GM18861 (cell line): Measurements from ENCODE around the gene AARS1.
"Not testable (repeated sequence)": the region's sequence is repeated elsewhere in the genome, so short reads cannot be mapped to it uniquely, and the experiment has no call there.

Source experiments
- ATAC-seq: cut with Tn5 transposase; IDR thresholded peaks from one replicate; pipeline ENCODE4 v1.9.1; 2021; ENCODE audit not compliant: unreplicated experiment

The AARS1 gene

DNA sequence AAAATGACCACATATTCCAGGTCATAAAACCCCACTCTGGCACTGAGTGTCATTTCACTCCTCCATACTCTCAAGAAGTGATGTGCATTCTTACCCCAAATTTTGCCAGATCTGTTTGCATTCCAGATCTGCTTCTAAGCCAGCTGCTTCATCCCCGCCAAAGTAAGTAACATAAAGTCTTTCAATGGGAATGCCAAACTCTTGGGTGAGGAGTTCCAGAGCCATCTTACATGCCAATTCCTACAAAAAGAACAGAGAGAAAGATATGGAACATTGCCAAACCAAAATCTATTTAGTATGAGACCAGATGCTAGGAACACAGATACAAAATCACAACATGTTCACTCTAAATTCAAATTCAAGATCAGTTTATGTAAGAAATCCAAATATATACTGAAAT, 12.9 kb downstream of the AARS1 start:
- no peak for ATAC-seq

DNA sequence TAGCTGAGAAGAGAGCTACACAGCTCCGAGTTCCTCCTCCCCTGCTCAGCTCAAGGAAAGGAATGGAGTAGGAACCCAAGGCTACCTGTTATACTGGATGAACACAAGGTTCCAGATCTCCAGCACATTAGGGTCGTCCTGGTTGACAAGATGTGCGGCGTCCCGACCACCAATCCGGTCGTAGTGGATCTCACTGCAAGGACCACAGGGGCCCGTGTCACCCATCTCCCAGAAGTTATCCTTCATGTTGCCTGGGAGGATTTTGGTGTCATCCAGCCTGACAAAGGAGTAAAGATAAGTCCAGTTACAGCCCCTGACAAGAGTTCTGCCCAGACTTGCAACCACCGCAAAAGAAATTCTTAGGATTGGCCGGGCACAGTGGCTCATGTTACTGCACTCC, 17.6 kb downstream of the AARS1 start:
- no peak for ATAC-seq

DNA sequence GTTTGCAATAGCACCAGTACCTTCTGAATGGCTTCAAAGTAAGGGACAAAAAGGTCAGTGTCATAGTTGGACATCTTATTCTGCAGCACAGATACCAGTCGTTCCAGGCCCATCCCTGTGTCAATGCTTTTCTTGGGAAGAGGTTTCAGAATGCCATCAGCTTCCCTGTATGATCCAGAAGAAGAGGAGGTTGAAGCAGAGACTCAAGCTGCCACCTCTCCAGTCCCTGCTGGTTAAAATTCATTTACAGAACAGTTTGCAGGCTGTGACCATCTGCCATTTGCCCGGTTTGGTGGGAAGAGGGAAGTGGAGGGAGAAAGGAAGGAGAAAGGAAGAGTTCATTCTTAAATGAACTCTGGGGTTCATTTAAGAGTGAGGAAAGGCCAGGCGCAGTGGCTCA, 19.1 kb downstream of the AARS1 start:
- no peak for ATAC-seq

DNA sequence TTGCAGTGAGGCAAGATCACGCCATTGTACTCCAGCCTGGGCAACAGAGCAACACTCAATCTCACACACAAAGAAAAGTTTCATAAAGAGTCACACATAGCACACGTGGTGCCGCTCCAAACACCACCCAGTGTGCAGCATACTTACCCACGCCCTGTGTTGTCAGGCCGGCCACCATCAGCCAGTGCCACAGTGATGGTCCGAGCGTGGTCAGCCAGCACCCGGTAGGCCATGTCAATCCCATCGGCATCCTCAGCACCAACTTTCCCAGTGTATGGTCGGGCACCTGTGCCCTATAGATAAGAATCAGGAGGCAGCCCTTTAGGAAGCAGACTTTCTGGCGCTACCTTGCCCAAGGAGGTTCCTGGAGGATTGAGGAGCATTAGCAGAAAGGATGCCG, 19.8 kb downstream of the AARS1 start:
- no peak for ATAC-seq

DNA sequence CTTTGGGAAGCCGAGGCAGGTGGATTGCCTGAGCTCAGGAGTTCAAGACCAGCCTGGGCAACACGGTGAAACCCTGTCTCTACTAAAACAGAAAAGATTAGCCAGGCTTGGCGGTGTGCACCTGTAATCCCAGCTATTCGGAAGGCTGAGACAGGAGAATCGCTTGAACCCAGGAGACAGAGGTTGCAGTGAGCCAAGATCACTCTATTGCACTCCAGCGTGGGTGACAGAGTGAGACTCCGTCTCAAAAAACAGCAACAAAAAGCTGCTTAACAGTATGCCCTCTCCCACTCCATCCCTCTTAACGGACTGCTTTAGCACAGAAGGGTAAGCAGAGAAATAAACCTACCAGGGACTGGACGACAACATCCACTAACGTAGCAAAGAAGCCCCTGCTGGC, 21.4 kb downstream of the AARS1 start:
- ATAC-seq: not testable (repeated sequence)

DNA sequence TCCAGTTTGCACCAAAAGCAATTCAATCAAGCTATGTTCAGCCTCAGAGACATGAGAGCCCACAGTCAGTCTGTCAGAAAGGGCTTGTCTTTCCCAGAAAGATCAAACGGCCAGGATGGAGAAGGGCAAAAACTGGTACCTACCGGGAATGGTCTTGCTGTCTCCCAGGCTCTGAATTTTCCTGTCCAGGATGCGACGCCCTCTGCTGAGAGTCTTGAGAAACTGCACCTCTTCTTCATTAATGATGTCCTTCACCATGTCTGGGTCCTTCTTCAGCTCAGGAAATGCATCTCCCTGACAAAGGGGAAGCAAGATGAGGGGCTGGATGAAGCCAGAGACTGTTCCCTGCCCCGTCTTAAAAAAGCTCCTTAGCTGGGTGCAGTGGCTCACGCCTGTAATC, 21.8 kb downstream of the AARS1 start:
- no peak for ATAC-seq

DNA sequence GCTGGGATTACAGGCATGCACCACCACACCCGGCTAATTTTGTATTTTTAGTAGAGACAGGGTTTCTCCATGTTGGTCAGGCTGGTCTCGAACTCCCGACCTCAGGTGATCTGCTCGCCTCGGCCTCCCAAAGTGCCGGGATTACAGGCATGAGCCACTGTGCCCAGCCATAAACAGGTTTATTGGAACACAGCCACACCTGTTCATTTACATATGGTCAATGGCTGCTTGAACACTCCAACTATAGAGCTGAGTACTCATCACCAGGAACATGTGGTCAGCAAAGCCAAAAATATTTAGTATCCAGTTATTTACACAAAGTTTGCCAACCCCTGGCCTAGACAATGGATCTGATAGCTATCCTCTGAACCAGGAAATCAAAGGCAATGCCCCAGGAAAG, 29.4 kb downstream of the AARS1 start:
- not testable (repeated sequence) for ATAC-seq

DNA sequence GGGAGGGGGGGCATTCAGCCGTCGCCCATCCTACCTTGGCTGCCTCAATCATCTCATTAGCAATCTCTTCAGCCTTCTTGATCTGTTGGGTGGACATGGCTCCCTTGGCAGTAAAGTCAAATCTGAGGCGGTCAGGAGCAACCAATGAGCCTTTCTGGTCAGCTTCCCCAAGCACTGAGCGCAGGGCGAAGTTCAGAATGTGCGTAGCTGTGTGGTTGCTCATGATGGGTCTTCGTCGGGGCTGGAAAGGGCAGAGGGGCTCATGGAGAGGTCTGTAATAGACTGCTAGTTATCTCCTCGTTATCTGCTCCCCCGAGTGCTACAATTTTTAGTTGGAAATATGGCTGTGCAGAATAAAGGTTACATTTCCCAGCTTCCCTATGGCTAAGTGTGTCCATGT, 30.4 kb downstream of the AARS1 start:
- ATAC-seq: no peak

DNA sequence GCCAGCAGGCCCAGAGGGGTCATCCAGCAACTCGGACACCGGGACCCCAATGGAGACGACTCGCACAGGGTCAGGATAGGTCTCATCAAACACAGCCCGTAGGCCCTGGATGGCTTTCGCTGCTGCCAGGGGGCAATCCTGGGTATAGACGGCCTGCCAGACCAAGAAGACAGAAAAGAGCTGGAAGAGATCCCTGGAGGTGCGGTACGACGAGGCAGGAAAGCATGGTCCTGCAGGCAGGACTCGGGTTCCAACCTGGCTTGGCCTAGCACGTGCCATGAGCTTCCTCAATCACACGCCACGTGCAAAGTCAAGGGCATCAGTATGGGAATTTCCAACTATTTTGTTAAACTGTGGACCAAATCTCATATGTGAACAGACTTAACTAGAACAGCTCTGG, 31.2 kb downstream of the AARS1 start:
- ATAC-seq: no peak

DNA sequence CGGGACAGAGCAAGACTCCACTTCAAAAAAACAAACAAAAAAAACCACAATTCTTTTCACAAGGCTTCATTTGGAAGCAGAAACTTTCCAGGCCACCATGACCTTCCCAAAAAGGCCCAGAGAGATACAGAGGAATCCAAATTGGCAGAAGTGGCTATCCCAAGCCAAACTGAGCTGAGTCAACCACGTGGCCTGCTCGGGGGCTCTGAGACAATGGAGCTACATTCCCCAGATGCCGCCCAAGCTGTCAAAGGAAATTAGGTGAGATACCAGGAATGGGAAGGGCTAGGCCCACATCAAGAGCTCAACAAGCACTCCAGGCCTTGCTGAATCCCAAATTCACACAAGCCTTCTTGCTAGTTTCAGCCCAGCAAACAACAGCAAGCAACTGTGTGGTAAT, 31.9 kb downstream of the AARS1 start:
- ATAC-seq: no peak

DNA sequence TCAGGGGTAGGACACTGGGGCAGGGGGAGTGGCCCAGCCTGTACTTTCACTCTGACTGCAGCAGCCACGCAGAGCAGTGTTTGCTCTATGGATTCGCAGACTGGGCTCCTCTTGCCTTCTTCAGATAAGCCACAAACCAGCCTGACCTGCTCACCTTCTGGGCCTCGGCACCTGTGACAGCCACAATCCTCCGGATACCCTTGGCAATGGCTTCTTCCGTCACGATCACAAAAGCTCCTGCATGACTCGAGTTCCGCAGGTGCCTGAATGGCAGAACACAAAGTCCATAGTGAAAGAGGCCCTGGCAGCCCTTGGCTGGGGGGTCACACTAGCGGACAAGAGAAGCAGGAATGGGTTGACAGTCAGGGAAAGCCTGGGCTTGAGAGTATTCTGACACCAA, 33.7 kb downstream of the AARS1 start:
- ATAC-seq: no peak

DNA sequence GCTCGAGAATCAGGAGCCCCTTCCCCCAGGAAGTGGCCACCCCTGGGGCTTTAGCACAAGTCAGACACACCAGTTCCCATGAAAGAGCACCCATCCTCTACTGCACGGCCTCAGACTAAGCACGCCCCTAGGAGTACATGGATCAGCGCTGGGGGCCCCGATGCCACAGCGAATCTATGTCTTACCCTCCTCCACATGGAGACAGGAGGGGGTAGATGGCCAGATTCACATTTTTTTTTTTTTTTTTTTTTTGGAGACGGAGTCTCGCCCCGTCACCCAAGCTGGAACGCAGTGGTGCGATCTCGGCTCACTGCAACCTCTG, 34.4 kb downstream of the AARS1 start:
- ATAC-seq: no peak

DNA sequence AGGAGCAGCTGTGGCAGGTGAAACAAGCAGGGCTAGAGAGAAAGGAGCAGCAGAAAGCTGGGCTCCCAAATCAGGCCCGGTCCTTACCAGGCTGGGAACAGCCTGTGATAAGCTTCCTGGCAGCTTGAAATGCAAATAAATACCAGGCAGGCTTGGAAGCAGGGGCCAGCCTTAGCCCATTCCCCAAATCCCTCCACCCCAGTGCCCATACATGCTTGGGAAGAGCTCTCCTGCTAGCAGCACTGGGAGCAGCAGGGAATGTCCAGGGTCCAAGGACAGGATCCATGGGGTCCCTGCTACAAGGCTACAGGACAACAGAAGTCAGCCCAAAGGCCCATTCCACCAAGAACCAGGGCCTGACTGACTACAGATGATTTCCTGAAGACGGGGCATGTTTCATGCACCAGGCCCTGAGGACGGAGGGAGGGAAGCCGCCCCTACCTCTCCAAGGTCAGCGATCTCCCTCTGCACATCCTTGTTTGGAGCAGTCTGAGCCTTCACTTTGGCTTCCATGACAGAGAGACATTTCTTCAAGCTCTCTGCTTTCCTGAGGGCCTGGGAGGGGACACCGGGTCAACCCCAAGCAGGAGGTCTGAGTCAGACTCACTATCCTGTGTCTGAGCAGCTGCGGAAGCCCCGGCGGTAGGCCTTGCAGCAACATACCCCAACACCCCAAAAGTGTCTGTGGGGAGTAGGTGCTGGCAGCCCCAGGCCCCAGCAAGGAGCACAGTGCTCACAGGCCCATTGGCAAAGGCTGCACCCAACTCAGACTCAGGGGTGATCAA, 34.9 kb downstream of the AARS1 start:
- no peak for ATAC-seq

DNA sequence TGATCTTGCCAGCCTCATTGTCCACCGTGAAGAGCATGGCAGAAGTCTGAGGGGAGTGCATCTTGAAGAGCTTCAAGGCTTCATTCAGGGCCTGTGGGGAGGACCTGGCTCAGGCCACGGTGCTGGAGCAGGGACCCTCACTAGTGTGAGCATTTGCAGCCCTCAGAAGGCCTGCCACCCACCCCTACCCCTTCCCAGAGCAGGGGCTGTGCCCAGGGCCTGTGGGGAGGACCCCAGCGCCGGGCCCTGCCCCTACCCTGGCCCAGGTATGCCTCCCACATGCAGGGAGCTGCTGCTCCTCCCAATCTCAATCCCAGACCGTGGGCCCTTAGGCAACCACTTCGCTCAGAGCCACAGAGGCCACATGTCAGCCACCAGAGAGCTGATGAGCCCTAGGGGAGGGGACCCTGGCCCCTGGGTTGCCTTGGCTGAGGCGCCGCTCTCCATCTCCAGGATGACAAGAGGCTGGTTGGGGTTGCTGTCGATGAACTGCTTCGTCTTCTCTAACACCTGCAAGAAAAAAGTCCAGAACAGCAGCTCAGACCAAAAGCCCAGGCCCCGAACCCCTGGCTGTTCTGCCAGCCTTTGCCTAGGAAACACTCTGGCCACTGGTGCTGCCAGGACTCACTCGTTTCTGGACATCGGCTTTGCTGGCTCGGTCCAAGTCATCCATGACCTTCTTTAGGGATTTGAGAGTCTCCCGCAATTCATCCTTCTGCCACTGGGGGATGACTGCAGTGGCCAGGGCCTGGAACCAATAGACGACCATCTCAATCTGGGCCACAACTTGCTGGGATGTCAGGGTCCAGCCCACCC, 35.8 kb downstream of the AARS1 start:
- no peak for ATAC-seq

DNA sequence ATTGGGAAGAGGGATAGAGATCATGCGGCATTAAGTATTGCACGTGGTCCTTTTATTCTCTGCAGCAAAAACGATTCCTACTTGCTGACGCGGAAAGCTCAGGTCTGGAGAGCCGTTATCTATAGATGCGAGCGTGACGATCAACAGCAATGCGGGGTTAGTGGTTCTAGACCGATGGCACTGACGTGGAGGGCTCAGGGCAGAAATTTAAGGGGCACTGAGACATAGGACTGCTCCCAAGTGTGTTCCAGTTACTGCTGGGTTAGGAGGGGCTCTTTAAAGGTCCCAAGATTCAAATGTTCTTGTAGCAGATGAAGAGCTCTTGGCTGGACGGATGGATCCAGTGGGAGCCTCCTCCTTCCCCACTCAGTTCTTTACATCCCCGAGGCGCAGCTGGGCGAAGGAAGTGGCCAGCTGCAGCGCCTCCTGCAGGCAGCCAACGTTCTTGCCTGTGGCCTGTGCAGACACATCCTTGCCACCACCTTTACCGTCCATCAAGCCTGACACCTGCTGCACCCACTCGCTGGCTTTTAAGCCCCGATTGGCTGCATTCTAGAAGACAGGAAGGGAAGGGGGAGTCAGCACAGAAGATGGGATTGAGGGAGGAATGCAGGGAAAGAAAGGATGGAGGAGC, 36.8 kb downstream of the AARS1 start:
- ATAC-seq: no peak

DNA sequence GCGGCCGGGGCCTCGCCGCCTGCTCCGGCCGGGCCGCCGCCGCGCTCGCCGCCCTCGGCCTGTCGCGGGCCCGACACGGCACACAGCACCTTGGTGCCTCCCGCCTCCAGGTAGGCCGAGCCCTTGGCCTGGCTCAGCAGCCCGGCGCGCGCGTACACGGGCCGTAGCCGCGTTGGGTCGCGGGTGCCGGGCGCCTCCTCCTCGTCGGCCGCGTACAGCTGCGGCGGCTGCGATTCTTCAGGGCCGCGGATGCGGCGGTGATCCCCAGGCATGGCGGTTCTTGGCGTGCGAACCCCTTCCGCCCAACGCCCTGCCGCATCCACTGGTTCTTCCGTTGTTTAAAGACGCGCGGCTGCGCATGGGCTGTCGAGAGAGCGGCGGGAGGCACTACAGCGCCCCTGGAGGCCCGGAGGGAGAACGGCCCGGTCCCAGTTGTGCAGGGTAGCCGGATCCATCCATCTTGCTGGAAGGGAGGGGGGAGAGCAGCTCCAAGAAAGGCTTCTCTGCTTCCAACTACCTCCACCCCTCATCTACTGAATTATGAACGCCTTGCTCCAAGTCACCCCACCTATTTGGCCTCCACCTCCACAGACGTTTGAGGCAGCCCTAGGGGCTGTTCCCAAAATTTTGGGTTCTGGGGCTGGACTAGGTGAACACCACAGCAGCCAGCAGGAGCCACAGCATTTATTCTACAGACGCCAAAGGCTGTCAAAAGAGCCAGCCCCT, 37.5 kb downstream of the AARS1 start, which contains the start of gene EXOSC6:
TSS of gene EXOSC6 (minus strand) at position 312 of the 726 bp plus-strand sequence. CDS start at position 272, 40 bp downstream.
- peak; percentile 65 for ATAC-seq

DNA sequence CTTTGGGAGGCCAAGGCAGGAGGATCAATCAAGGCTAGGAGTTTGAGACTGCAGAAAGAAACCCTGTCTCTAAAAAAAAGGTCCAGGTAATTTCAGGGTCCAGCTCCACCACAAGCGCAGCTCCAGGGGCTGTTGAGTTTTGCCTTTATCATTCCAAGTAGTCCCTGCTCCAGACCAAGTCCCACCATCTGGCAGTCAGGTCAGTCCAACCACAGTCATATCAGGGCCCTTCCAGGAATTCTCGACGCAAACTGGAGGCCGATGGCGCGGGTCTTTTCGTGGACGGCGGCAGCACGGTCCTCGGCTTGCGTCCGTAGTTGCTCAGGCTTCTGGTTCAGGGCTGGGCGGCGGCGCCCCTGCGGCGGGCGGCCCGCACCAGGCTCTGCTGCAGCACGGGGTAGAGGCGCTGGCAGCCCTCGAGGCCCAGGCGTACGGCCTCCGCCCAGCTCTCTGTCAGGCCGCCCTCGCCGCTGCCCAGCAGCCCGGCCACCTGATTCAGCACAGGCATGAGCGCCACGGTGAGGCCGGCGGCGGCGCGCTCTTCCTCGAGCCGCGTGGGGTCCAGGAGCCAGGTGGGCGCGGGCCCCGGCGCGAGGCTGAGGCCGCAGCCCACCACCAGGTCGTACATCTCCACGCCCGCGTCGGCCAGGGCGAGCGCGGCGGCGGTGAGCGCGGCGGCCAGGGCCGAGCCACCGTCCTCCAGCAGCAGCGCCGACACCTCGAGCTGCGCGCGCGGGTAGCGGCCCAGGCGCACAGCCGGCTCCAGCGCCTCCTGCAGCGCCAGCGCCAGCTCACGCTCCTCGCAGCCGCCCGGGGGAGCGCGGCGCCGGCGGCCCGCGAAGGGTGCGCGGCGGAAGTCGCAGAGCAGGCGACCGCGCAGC, 38.3 kb downstream of the AARS1 start:
- peak; percentile 39 for ATAC-seq

DNA sequence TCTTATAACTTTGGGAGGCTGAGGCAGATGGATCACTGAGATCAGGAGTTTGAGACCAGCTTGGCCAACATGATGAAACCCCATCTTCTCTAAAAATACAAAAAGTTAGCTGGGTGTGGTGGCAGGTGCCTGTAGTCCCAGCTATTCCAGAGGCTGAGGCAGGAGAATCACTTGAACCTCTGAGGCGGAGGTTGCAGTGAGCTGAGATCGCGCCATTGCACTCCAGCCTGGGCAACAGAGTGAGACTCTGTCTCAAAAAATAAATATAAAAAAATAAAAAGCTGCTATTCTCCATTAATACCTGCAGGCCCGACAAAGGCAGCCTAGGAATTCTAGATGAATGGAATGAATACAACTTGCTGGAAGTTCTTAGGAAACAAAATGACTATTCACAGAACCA, 39.6 kb downstream of the AARS1 start:
- ATAC-seq: not testable (repeated sequence)

DNA sequence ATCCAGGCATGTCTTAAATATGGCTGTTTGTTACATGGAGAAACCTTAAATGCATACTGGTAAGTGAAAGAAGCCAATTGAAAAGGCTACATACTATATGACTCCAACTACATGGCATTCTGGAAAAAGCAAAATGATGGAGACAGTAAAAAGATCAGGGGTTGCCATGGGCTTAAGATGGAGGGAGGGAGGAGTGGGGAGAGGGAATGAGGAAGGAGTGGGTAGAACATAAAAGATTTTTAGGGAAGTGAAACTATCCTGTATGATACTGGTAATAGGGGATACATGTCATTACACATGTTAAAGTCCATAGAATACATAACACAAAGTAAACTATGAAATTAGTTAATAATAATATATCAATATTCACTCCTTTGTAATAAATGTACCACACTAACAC, 50.5 kb downstream of the AARS1 start:
- ATAC-seq: not testable (repeated sequence)

DNA sequence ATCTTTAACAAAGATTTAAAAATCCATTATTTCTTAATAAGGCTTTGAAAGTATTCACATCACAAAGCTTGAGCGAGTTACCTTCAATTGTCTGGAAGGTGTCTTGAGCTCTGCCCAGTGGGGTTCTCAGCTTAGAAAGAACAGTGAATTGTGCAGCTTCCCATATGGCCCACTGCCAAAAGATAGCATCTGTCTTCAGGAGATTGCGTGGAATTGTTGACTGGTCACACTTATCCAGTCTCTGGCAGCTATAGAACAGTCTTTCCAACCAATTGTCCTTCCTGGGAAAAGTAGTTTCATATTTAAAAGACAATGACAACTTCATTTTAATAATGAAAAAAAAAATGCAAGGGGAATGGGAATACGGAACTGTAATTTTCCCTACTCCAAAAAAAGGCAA, 57.5 kb downstream of the AARS1 start:
- ATAC-seq: not testable (repeated sequence)
